ENCODE data around the gene VARS1. TPM values are rescaled to one million over a fixed set of nuclear protein-coding genes. Genes with fewer than 3 reads are reported as not detected.

VARS1 gene
- total RNA-seq, 1 donor from 2014 or later, result 48.3 TPM

GRCh38 chr6:31792761-31793171, 2.8 kb downstream of the VARS1 start:
- peaks cover 4 to 13% of the 10 kb centered on the region in 2 donors for H3K4me1 ChIP-seq
- TF ChIP-seq CTCF (IDR thresholded peaks at IDR 0.05), result no peak
- no peak overlapping the region for H3K4me3 ChIP-seq
- H3K36me3 ChIP-seq, result peaks cover 4 to 31% of the 10 kb centered on the region in 2 donors
- no peak for DNase-seq (ENCODE audit: low spot score in 2 of 2)
- H3K9me3 ChIP-seq, result no peaks in the 10 kb centered on the region
- intact Hi-C loops (cut with DNase I), result no loop called here
- H3K27ac ChIP-seq, result no peak overlapping the region
- no peaks in the 10 kb centered on the region for H3K27me3 ChIP-seq

DNA sequence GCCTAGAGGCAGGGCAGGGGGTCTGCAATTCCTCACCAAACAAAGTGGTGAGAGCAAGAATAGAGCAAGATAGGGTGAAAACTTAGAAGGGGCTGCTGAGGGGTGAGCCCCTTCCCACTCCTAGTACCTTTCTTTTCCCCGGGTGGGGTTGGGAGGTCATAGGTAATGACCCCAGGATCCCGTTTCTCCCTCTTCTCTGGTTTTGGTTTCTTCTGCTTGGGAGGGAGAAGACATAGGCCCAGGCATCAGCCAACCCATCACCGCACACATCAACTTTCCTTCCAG, 3.5 kb downstream of the VARS1 start:
- Histone ChIP-seq H3K4me1 (peaks cover 4 to 13% of the 10 kb centered on the region in 2 donors), H3K36me3 (peaks cover 8 to 32% of the 10 kb centered on the region in 2 donors), H3K4me3 (no peak overlapping the region), H3K9me3 (no peaks in the 10 kb centered on the region), H3K27me3 (no peaks in the 10 kb centered on the region), H3K27ac (no peak overlapping the region)
- no peak for DNase-seq (ENCODE audit: low spot score in 2 of 2)
- TF ChIP-seq CTCF (IDR thresholded peaks at IDR 0.05), result no peak
- intact Hi-C loops (cut with DNase I), result no loop called here

DNA sequence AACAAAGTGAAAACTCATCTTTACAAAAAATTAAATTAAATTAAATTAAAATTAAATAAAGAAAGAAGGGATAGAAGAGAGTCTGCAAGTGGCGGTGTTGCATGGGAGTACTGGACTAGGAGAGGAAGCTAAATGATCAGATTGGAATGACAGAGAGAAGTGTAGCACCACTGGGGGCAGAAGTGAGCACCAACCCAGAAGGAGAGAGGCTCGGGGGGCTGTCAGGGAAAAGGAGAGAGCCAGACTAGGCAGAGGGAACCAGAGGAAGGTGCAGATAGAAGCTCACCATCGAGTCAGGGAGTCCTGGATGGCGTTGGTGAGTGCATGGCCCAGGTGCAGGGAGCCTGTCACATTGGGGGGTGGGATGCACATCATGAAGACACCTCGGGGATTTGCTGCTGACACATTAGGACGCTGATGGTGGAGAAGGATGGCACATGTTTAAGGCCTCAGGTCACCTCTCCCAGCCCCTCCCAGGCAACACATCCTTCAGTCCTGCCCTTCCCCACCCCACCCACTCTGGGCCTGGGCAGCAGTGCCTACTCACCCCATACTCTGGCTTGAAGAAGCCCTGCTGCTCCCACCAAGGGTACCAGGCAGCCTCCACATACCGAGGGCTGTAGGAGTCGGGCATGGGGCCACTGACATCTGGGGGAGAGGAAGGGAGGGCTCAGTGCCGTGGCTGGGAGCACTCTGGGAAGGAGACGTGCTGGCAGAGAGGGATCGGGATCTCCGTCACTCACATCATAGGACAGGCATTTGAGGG, 4.0 kb downstream of the VARS1 start:
- no peaks in the 10 kb centered on the region for H3K9me3 ChIP-seq
- H3K27ac ChIP-seq, result no peak overlapping the region
- no peak for DNase-seq (ENCODE audit: low spot score in 2 of 2)
- intact Hi-C loops (cut with DNase I), result no loop called here
- H3K36me3 ChIP-seq, result peaks cover 8 to 32% of the 10 kb centered on the region in 2 donors
- peaks cover 4 to 13% of the 10 kb centered on the region in 2 donors for H3K4me1 ChIP-seq
- TF ChIP-seq CTCF (IDR thresholded peaks at IDR 0.05), result peak in 2 of 3 experiments; percentile 50 to 58
- H3K4me3 ChIP-seq, result no peak overlapping the region
- no peaks in the 10 kb centered on the region for H3K27me3 ChIP-seq

DNA sequence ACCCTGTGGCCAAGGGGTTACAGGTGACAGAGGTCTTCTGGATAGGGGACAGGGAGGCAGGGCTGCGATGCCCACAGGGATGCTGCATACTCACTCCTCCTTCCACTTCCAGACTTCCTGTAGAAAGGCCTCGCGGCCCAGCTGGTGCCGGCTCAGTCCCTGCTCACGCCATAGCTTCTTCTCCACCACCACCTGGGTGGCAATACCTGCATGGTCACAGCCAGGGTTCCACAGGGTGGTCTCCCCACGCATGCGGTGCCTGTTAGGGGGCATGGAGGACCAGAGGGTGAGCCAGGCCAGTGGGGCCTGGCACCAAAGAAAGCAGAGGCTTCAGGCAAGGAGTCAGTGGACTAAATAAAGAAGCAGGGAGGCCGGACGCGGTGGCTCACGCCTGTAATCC, 10.1 kb downstream of the VARS1 start:
- H3K36me3 ChIP-seq, result peaks cover 59 to 66% of the 10 kb centered on the region in 2 donors
- intact Hi-C loops (cut with DNase I), result no loop called here

DNA sequence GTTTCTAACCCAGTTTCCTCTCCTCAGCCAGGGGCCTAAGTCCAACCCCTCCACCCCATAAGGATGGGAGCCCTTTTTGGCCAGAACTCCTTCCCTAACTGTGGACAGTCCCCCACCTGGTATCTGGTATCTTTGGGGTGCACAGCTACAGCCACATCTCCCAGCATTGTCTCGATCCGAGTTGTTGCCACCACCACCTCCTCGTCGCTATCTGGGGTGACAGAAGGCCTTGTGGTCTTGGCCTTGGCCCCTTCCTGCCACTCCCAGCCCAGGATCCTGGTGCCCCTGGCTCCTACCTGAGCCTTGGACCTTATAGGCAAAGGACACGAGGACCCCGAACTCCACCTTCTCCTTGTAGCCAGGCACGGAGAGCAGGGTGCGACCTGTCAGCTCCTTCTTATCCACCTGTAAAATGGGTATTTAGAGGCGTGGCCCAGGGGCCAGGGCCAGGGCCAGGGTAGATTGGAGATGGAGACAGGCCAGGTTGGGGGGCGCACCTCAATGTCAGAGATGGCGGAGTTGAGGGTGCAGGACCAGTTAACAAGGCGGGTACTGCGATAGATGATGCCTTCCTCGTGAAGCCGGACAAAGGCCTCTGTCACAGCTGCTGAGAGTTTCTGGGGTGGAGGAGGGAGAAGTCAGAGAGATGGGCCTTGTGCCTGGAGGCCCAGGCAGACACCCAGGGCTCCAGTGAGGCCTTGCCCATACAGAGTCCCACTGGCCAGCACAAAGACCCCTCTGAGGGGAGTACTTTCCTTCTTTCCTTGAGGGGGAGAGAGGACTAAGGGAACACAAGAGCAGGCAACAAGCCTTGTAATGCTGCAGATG, 11.2 kb downstream of the VARS1 start:
- DNase-seq (ENCODE audit: low spot score in 2 of 2), result no peak

More for the DNA sequence above, 10.1 kb downstream of the VARS1 start:
- Histone ChIP-seq H3K27me3 (no peaks in the 10 kb centered on the region), H3K27ac (no peak overlapping the region), H3K4me3 (no peak overlapping the region), H3K4me1 (no peaks in the 10 kb centered on the region), H3K9me3 (no peaks in the 10 kb centered on the region)
- no peak for TF ChIP-seq CTCF (IDR thresholded peaks at IDR 0.05)
- no peak for DNase-seq (ENCODE audit: low spot score in 2 of 2)

More for the DNA sequence above, 11.2 kb downstream of the VARS1 start:
- TF ChIP-seq CTCF (IDR thresholded peaks at IDR 0.05), result no peak
- intact Hi-C loops (cut with DNase I), result no loop called here
- Histone ChIP-seq H3K36me3 (peaks cover 68 to 69% of the 10 kb centered on the region in 2 donors), H3K4me3 (no peak overlapping the region), H3K4me1 (no peaks in the 10 kb centered on the region), H3K27me3 (no peaks in the 10 kb centered on the region), H3K9me3 (no peaks in the 10 kb centered on the region), H3K27ac (no peak overlapping the region)

Measured in ascending aorta (tissue), 2 donors.